Lung (tissue), 12 donors: ENCODE data around the gene BMAL1. TPM values are rescaled to one million over a fixed set of nuclear protein-coding genes. Genes with fewer than 3 reads are reported as not detected.

Experiments
- ATAC-seq: fragments of 200-7000 bp; cut with Tn5 transposase; one replicate; pipeline ENCODE4 v1.9.1; 2020; ENCODE audit warnings: moderate number of reproducible peaks; ENCODE audit not compliant: insufficient read depth, low FRiP score
- DNase-seq, 3 donors: peaks; one replicate each; pipeline ENCODE4 v3.0.0-alpha.2; 2013 to 2017
- H3K27ac ChIP-seq, 2 donors: one replicate each; pipeline ENCODE4 v1.5.1; 2013; ENCODE audit warnings: mild to moderate bottlenecking in 2 of 2, moderate library complexity in 2 of 2, control low read depth in 1 of 2, inconsistent platforms in 1 of 2, low read depth in 1 of 2, low read length in 1 of 2
- H3K27me3 ChIP-seq, 3 donors: one replicate each; pipeline ENCODE4 v1.5.1; 2013; ENCODE audit warnings: low read length in 2 of 3; ENCODE audit not compliant: control insufficient read depth in 3 of 3, insufficient read depth in 3 of 3
- H3K36me3 ChIP-seq, 4 donors: one replicate each; pipeline ENCODE4 v1.5.1; 2013; ENCODE audit warnings: low read length in 4 of 4, mild to moderate bottlenecking in 1 of 4, moderate library complexity in 1 of 4; ENCODE audit not compliant: control insufficient read depth in 4 of 4, insufficient read depth in 4 of 4
- H3K4me1 ChIP-seq, 5 donors: one replicate each; pipeline ENCODE4 v1.5.1; 2013; ENCODE audit warnings: low read length in 5 of 5, mild to moderate bottlenecking in 2 of 5, moderate library complexity in 1 of 5; ENCODE audit not compliant: control insufficient read depth in 5 of 5, insufficient read depth in 5 of 5
- H3K4me3 ChIP-seq: one replicate; pipeline ENCODE4 v1.5.1; 2013; ENCODE audit warnings: mild to moderate bottlenecking, control low read depth, moderate library complexity
- H3K9ac ChIP-seq, 2 donors: one replicate each; pipeline ENCODE4 v1.5.1; 2013; ENCODE audit warnings: low read length in 2 of 2, control low read depth in 1 of 2; ENCODE audit not compliant: insufficient read depth in 1 of 2
- H3K9me3 ChIP-seq, 4 donors: one replicate each; pipeline ENCODE4 v1.5.1; 2013; ENCODE audit warnings: low read length in 3 of 4, mild to moderate bottlenecking in 1 of 4, moderate library complexity in 1 of 4; ENCODE audit not compliant: control insufficient read depth in 4 of 4, insufficient read depth in 3 of 4
- WGBS, 2 donors: extraction: QIAGEN DNeasy Blood & Tissue Kit; methylation state at CpG; one replicate each; pipeline ENCODE4 v1.1.7; 2013; 5-methylcytosine and 5-hydroxymethylcytosine counted together
- polyA plus RNA-seq, 2 donors: library from polyadenylated mRNA; stranded (reverse); fragments of 200-250 nt; gene quantifications; one replicate each; pipeline ENCODE4 v1.2.1, GENCODE V29; 2013
- total RNA-seq, 2 donors: library from RNA; depleted of rRNA in 1 of 2; stranded (reverse); fragments of >200 nt in 1 of 2; gene quantifications; one replicate each; pipeline ENCODE4 v1.2.1, GENCODE V29; 2014 to 2021
- TF ChIP-seq, protein P1 (sequence below): IDR thresholded peaks from 2 replicates; pipeline ENCODE4 v1.5.1; 2012; ENCODE audit warnings: mild to moderate bottlenecking; ENCODE audit errors: control extremely low read depth, extremely low read depth
- donor health status: control.
- donor health status: control.
- donor health status: Bipolar disorder and iron deficiency.
- donor health status: healthy.
- donor health status: DM: yes; HTN: yes; CAD: no.

BMAL1 gene
- total and polyA plus RNA-seq, 4 donors, result 13.4 to 38.0 (median 26.2) TPM

GRCh38 chr11:13288375-13289029, 10.9 kb downstream of the BMAL1 start:
- TF ChIP-seq, protein P1, sequence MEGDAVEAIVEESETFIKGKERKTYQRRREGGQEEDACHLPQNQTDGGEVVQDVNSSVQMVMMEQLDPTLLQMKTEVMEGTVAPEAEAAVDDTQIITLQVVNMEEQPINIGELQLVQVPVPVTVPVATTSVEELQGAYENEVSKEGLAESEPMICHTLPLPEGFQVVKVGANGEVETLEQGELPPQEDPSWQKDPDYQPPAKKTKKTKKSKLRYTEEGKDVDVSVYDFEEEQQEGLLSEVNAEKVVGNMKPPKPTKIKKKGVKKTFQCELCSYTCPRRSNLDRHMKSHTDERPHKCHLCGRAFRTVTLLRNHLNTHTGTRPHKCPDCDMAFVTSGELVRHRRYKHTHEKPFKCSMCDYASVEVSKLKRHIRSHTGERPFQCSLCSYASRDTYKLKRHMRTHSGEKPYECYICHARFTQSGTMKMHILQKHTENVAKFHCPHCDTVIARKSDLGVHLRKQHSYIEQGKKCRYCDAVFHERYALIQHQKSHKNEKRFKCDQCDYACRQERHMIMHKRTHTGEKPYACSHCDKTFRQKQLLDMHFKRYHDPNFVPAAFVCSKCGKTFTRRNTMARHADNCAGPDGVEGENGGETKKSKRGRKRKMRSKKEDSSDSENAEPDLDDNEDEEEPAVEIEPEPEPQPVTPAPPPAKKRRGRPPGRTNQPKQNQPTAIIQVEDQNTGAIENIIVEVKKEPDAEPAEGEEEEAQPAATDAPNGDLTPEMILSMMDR, result no peak
- WGBS, 2 donors, result 83 to 96% methylated on average over 3 of the region's 3 CpGs
- DNase-seq (no peak), ATAC-seq (no peak)
- no peaks in the 10 kb centered on the region for H3K36me3 ChIP-seq
- no peak overlapping the region for H3K4me3 ChIP-seq
- H3K4me1 ChIP-seq, result peaks cover 0 to 5% (median 0%) of the 10 kb centered on the region in 5 donors
- no peak overlapping the region for H3K27ac ChIP-seq
- no peak overlapping the region for H3K9ac ChIP-seq
- no peaks in the 10 kb centered on the region for H3K27me3 ChIP-seq
- H3K9me3 ChIP-seq, result no peaks in the 10 kb centered on the region

DNA sequence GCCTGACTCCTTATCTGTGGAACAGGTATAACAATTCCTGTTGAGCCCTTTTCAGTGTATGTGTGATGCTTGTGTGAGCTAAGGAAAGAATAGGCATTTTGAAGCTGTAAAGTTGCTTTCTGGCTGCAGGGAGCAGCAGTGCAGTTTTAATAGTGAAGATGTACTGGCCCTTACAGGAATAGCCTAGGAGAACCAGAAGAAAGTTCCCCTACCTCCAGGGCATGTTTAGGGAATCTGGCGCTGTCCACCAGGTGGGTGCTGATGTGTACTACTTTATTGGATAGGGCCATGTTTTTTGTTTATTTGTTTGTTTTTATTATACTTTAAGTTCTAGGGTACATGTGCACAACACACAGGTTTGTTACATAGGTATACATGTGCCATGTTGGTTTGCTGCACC, 11.5 kb downstream of the BMAL1 start:
- no peaks in the 10 kb centered on the region for H3K9me3 ChIP-seq
- no peak for ATAC-seq
- H3K27me3 ChIP-seq, result no peaks in the 10 kb centered on the region
- H3K4me1 ChIP-seq, result peaks cover 0 to 5% (median 0%) of the 10 kb centered on the region in 5 donors
- H3K36me3 ChIP-seq, result no peaks in the 10 kb centered on the region
- DNase-seq, result peak in 2 of 3 donors; percentile 14 to 24
- 91 to 100% methylated on average over 1 of the region's 1 CpG for WGBS, 2 donors
- no peak overlapping the region for H3K27ac ChIP-seq
- TF ChIP-seq, protein P1, result no peak
- H3K4me3 ChIP-seq, result no peak overlapping the region
- H3K9ac ChIP-seq, result no peak overlapping the region

- ATAC-seq, result no peak
These were observed 12.8 kb downstream of the BMAL1 start for GRCh38 chr11:13290221-13290980.

More at GRCh38 chr11:13290221-13290980, 12.8 kb downstream of the BMAL1 start:
- H3K4me3 ChIP-seq, result no peak overlapping the region
- H3K27me3 ChIP-seq, result no peaks in the 10 kb centered on the region
- 78 to 91% methylated on average over 5 of the region's 5 CpGs for WGBS, 2 donors
- no peak for DNase-seq
- H3K4me1 ChIP-seq, result peaks cover 0 to 7% (median 0%) of the 10 kb centered on the region in 5 donors
- TF ChIP-seq, protein P1, result no peak
- no peak overlapping the region for H3K9ac ChIP-seq
- H3K27ac ChIP-seq, result no peak overlapping the region
- no peaks in the 10 kb centered on the region for H3K36me3 ChIP-seq
- H3K9me3 ChIP-seq, result no peaks in the 10 kb centered on the region
